ENCODE data around the gene SNX20. TPM values are rescaled to one million over a fixed set of nuclear protein-coding genes. Genes with fewer than 3 reads are reported as not detected.

The SNX20 gene
- total RNA-seq, 1 donor from 2014 or later, result not detected

DNA sequence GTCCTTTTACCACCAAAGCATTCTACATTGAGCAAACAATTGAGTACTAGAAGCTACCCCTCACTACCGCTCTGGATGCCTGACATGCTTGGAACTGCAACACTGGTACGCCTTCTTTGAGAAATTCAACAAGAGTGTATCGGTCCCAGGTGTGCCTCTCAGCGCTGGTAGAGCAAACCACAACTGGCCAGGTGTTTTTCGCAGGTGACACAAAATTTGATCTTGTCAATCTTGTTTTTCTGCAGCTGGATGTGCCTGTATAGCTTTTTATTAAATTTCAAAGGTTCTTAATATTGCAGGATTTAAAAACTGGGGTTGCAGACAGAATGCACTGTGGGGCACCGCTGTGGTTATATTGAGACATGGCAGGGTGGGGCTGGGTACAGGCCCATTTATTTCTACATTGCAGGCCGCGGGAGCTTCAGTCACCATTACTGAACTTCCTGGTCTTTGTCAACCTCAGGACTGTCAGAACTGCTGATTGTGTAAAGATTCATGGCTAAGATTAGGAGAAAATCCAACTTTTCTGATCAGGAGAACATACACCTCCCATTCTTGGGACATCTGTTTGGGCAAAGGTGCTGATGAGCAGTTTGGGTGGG, 4.5 kb upstream of the SNX20 start:
- H3K4me3 Mint-ChIP-seq (ENCODE audit: unreplicated experiment), result no peak overlapping the region
- DNase-seq (ENCODE audit: low spot score), result no peak
- H3K4me1 Mint-ChIP-seq (ENCODE audit: low read depth), result peaks cover 7% of the 10 kb centered on the region
- H3K27ac Mint-ChIP-seq (ENCODE audit: unreplicated experiment), result no peak overlapping the region
- peaks cover 6% of the 10 kb centered on the region for H3K27me3 Mint-ChIP-seq (ENCODE audit: low read depth)
- TF ChIP-seq, protein P1, sequence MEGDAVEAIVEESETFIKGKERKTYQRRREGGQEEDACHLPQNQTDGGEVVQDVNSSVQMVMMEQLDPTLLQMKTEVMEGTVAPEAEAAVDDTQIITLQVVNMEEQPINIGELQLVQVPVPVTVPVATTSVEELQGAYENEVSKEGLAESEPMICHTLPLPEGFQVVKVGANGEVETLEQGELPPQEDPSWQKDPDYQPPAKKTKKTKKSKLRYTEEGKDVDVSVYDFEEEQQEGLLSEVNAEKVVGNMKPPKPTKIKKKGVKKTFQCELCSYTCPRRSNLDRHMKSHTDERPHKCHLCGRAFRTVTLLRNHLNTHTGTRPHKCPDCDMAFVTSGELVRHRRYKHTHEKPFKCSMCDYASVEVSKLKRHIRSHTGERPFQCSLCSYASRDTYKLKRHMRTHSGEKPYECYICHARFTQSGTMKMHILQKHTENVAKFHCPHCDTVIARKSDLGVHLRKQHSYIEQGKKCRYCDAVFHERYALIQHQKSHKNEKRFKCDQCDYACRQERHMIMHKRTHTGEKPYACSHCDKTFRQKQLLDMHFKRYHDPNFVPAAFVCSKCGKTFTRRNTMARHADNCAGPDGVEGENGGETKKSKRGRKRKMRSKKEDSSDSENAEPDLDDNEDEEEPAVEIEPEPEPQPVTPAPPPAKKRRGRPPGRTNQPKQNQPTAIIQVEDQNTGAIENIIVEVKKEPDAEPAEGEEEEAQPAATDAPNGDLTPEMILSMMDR (IDR thresholded peaks at IDR 0.05), result no peak
- H3K36me3 Mint-ChIP-seq (ENCODE audit: low read depth), result no peaks in the 10 kb centered on the region
- H3K9me3 Mint-ChIP-seq (ENCODE audit: low read depth), result no peaks in the 10 kb centered on the region

DNA sequence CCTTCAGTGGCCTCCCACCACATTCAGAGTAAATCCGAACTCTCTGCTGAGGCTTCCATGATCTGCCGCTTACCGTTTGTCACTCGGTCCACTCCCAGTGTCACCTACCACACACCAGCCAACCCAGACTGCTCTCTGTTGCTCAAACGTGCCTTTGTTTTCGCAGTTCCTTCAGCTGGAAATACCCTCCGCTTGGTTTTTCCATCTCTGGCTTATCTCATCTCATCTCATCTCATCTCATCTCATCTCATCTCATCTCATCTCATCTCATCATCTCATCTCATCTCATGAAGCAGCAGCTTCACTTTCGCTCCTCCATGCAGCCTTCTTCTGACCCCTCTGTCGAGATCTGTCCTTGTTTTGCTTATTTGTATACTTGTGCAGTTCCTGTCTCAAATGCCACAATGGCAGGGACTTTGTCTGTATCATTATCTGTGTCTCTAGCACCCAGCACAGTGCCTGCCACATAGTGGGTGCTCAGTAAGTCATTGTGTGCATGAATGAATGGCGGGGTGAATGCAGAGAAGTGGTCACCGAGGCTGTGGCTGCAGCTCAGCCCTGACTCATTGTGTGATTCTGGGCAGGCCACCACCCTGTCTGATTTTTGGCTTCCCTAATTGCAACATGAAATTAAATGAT, 3.8 kb upstream of the SNX20 start:
- Mint-ChIP-seq H3K4me1 (ENCODE audit: low read depth) (peaks cover 7% of the 10 kb centered on the region), H3K36me3 (ENCODE audit: low read depth) (no peaks in the 10 kb centered on the region), H3K27ac (ENCODE audit: unreplicated experiment) (no peak overlapping the region), H3K4me3 (ENCODE audit: unreplicated experiment) (no peak overlapping the region), H3K9me3 (ENCODE audit: low read depth) (no peaks in the 10 kb centered on the region), H3K27me3 (ENCODE audit: low read depth) (peaks cover 6% of the 10 kb centered on the region)
- DNase-seq (ENCODE audit: low spot score), result no peak
- TF ChIP-seq, protein P1 (IDR thresholded peaks at IDR 0.05), result no peak

DNA sequence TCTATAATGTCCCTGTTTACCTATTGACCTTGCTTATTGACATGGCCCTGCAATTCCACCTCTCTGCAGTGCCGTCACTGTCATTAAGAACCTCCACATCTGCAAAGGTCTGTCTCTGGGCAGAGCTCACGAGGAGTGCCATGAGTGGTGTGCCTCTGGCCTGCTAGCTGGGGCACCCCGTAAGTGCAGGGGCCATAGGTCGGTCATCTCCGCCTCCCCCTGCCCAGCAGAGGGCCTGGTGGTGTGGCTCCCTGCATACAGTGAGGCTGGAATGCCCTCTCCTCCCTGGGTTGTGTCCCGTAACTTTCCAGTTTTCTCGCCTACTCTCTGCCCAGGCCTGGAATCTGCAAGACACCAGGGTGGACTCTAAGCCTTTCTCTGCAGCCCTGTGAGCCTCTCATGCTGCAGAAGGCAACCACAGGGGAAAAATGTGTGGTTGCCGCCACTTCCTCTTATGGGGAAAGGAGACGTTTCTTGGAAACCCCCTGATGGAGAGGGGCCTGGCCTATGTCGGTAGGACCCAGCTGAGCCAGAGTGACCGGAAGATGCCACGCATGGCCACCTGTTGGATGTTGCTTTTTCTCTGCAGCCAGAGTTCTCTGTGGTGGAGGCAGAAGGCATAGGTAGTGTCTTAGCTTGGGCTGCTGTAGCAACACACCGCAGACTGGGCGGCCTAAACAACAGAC, 2.7 kb upstream of the SNX20 start:
- DNase-seq (ENCODE audit: low spot score), result no peak
- H3K4me3 Mint-ChIP-seq (ENCODE audit: unreplicated experiment), result no peak overlapping the region
- TF ChIP-seq, protein P1 (IDR thresholded peaks at IDR 0.05), result no peak
- H3K4me1 Mint-ChIP-seq (ENCODE audit: low read depth), result peaks cover 7% of the 10 kb centered on the region
- no peaks in the 10 kb centered on the region for H3K9me3 Mint-ChIP-seq (ENCODE audit: low read depth)
- H3K27ac Mint-ChIP-seq (ENCODE audit: unreplicated experiment), result no peak overlapping the region
- no peaks in the 10 kb centered on the region for H3K36me3 Mint-ChIP-seq (ENCODE audit: low read depth)
- H3K27me3 Mint-ChIP-seq (ENCODE audit: low read depth), result peaks cover 4% of the 10 kb centered on the region

DNA sequence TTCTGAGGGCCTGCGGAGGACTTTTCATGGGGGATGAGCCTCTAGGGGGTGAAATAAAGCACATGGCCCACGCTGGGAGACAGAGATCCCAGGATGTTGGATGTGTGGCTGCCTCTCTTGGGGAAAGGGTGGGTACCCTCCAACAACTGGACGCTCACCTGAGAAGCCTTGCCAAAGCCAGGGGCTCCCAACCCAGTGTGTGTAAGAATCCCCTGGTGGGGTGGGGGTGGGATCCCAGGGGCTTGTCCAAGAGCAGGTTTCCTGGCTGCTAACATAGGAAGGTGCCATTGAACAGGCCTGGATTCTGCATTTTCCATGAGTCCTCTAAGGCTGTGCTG, 587 bp downstream of the SNX20 start:
- TF ChIP-seq, protein P1 (IDR thresholded peaks at IDR 0.05), result no peak
- peak; percentile 28 for DNase-seq (ENCODE audit: low spot score)

DNA sequence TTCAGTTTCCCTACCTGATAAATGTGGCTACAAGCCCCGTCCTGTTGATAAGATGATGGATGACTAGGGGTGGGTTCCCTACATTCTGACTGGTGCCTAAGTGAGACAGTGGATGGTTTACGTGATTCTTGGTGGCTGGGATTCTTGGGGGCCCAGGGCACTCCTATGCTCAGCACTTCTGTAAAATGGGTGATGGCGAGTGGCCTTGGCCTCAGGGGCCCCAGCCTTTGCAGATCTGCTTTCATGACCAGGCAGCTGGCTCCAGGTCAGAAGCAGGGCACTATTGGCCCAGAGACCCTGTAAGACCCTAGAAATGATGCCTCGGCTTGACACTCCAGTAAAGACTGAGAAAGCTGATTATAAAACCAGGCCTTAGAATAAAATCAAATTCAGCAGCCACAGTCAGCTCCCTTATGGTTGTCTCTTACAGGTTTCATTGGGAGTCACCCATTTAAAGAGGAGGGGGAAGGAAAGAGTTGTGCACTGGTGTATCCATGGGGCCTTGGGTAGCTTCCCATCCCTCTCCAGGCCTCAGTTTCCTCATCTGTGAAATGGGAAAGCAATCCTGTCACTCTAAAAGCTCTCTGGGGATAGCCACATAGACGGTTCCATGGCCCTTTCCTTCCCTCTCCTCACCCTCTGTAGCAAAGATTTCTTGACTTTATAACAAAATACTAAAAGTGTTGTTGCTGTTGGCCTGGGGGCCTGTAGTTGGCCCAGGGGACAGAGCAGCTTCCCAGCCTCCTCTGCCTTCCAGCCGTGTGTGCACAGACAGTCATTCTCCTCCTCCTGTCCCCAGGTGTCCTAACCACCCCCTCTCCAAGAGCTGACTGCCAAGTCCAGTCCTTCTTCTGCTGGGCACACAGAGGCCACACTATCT, 1.2 kb downstream of the SNX20 start:
- H3K27me3 Mint-ChIP-seq (ENCODE audit: low read depth), result no peaks in the 10 kb centered on the region
- DNase-seq (ENCODE audit: low spot score), result peak; percentile 30
- no peaks in the 10 kb centered on the region for H3K9me3 Mint-ChIP-seq (ENCODE audit: low read depth)
- no peaks in the 10 kb centered on the region for H3K36me3 Mint-ChIP-seq (ENCODE audit: low read depth)
- no peak overlapping the region for H3K4me3 Mint-ChIP-seq (ENCODE audit: unreplicated experiment)
- H3K27ac Mint-ChIP-seq (ENCODE audit: unreplicated experiment), result no peak overlapping the region
- TF ChIP-seq, protein P1 (IDR thresholded peaks at IDR 0.05), result no peak
- H3K4me1 Mint-ChIP-seq (ENCODE audit: low read depth), result no peaks in the 10 kb centered on the region

More for the DNA sequence above, 587 bp downstream of the SNX20 start:
- Mint-ChIP-seq H3K9me3 (ENCODE audit: low read depth) (no peaks in the 10 kb centered on the region), H3K27me3 (ENCODE audit: low read depth) (no peaks in the 10 kb centered on the region), H3K4me3 (ENCODE audit: unreplicated experiment) (no peak overlapping the region), H3K36me3 (ENCODE audit: low read depth) (no peaks in the 10 kb centered on the region), H3K27ac (ENCODE audit: unreplicated experiment) (no peak overlapping the region), H3K4me1 (ENCODE audit: low read depth) (no peaks in the 10 kb centered on the region)

Data from chondrocyte (in vitro differentiated cells).